ENCODE data around the gene MYO18A. TPM values are rescaled to one million over a fixed set of nuclear protein-coding genes. Genes with fewer than 3 reads are reported as not detected.

Gene MYO18A
- total RNA-seq, 1 experiment from 2014 or later: 37.2 TPM

GRCh38 chr17:29129731-29130130, 50.5 kb downstream of the MYO18A start (continued):
- TF ChIP-seq TCF7L2 (IDR thresholded peaks at IDR 0.05; ENCODE audit: borderline replicate concordance, extremely low read depth, insufficient read depth, insufficient read length) (no peak), CBX3 (IDR thresholded peaks at IDR 0.05; ENCODE audit: low read depth) (no peak), EZH2 (IDR thresholded peaks at IDR 0.05) (no peak)

- RAD21 ChIA-PET (ENCODE audit: low non-redundant PET in 1 of 2, low total read pairs in 2 of 2, uncharacterized antibody in 2 of 2, unreplicated experiment in 2 of 2): no interaction called here
- CTCF ChIA-PET: interaction anchor here (4.8 kb wide), 1 partner anchor 11 kb away, joined by 28 read pairs; no protein-coding TSS in a partner anchor
- DNase-seq (ENCODE audit: low read depth, low spot score) (no peak), ATAC-seq (no peak)
- peaks cover 28 to 41% of the 10 kb centered on the region in 2 experiments for H3K4me1 ChIP-seq (ENCODE audit: control insufficient read depth in 1 of 2, insufficient read depth in 2 of 2, low read length in 2 of 2)
- H4K20me1 ChIP-seq (ENCODE audit: insufficient read depth): no peaks in the 10 kb centered on the region
- H3K27ac ChIP-seq (ENCODE audit: low read depth, low read length): no peak overlapping the region
- H3K4me2 ChIP-seq (ENCODE audit: low read length): no peak overlapping the region
- H3K9ac ChIP-seq (ENCODE audit: low read length): no peak overlapping the region
- intact Hi-C loops (cut with micrococcal nuclease): no loop called here
- no peak overlapping the region for H3K4me3 ChIP-seq (replicated peaks in 1 of 2; ENCODE audit: low read depth in 1 of 2, low read length in 2 of 2)
- no peak for TF ChIP-seq RAD21 (IDR thresholded peaks at IDR 0.05; ENCODE audit: low read depth)
- no peak for TF ChIP-seq TCF7L2 (IDR thresholded peaks at IDR 0.05; ENCODE audit: borderline replicate concordance, extremely low read depth, insufficient read depth, insufficient read length)
- no peak for TF ChIP-seq ZFX (IDR thresholded peaks at IDR 0.05)
- TF ChIP-seq MAX (IDR thresholded peaks at IDR 0.05): no peak
- TF ChIP-seq SIN3A (IDR thresholded peaks at IDR 0.05; ENCODE audit: low read depth): no peak
- no peak for TF ChIP-seq ZBTB33 (IDR thresholded peaks at IDR 0.05; ENCODE audit: extremely low read depth, insufficient replicate concordance, low read length)
- TF ChIP-seq POLR2A (IDR thresholded peaks at IDR 0.05; ENCODE audit: borderline replicate concordance, extremely low read depth, insufficient read depth, insufficient read length): no peak
- POLR2A ChIA-PET: no interaction called here
- peaks cover 5% of the 10 kb centered on the region; the same call in 1 of the 2 replicates for H3K79me2 ChIP-seq (ENCODE audit: insufficient read depth, low read length)
- no peaks in the 10 kb centered on the region for H3K36me3 ChIP-seq (ENCODE audit: control insufficient read depth in 1 of 2, insufficient read depth in 2 of 2, low read length in 2 of 2)
- H3K9me2 ChIP-seq (ENCODE audit: insufficient read depth): no peaks in the 10 kb centered on the region
- no peak overlapping the region for H2AFZ ChIP-seq (ENCODE audit: low read depth, low read length, poor library complexity, severe bottlenecking)
- no peaks in the 10 kb centered on the region for H3K9me3 ChIP-seq (ENCODE audit: control insufficient read depth in 1 of 2, insufficient read depth in 1 of 2, low read depth in 1 of 2, low read length in 2 of 2)
- H3K27me3 ChIP-seq (ENCODE audit: insufficient read depth, low read length): no peaks in the 10 kb centered on the region
- BruUV-seq (replicated peaks): no TSS peak
These were observed 52.4 kb downstream of the MYO18A start for GRCh38 chr17:29127840-29128239.

Measured in HCT116 (cell line).